ENCODE results near the gene BEND4. TPM values are rescaled to one million over a fixed set of nuclear protein-coding genes. Genes with fewer than 3 reads are reported as not detected.

BEND4 gene
- total RNA-seq, 2 experiments from 2014 or later, result 5.0 to 5.9 TPM

GRCh38 chr4:42119886-42120285 is 32.6 kb downstream of the BEND4 start:
- CTCF ChIA-PET, result no interaction called here
- POLR2A ChIA-PET, result no interaction called here

GRCh38 chr4:42112846-42113245 is 39.6 kb downstream of the BEND4 start:
- ChIA-PET POLR2A (no interaction called here), CTCF (no interaction called here)

- ChIA-PET CTCF (no interaction called here), POLR2A (no interaction called here)
Observed at GRCh38 chr4:42104521-42104920, 47.9 kb downstream of the BEND4 start.

GRCh38 chr4:42101446-42101975 is 50.9 kb downstream of the BEND4 start:
- ChIA-PET CTCF (no interaction called here), POLR2A (no interaction called here)

GRCh38 chr4:42088386-42088785 is 64.1 kb downstream of the BEND4 start:
- ChIA-PET CTCF (no interaction called here), POLR2A (no interaction called here)

- ChIA-PET CTCF (no interaction called here), POLR2A (no interaction called here)
Observed at GRCh38 chr4:42083816-42084215, 68.6 kb downstream of the BEND4 start.

GRCh38 chr4:42080306-42080705 is 72.1 kb downstream of the BEND4 start:
- ChIA-PET POLR2A (no interaction called here), CTCF (no interaction called here)

- CTCF ChIA-PET, result interaction anchor here (0.8 kb wide), 1 partner anchor 74 kb away, joined by 3 read pairs; no protein-coding TSS in a partner anchor
- POLR2A ChIA-PET, result no interaction called here
Observed at GRCh38 chr4:42078184-42078801, 74.2 kb downstream of the BEND4 start.

GRCh38 chr4:42074294-42074693 is 78.2 kb downstream of the BEND4 start:
- CTCF ChIA-PET, result interaction anchor here (0.6 kb wide), 1 partner anchor 25 kb away, joined by 3 read pairs; no protein-coding TSS in a partner anchor

GRCh38 chr4:42070463-42070862 is 82.0 kb downstream of the BEND4 start:
- ChIA-PET CTCF (no interaction called here), POLR2A (no interaction called here)

More at GRCh38 chr4:42074294-42074693, 78.2 kb downstream of the BEND4 start:
- POLR2A ChIA-PET, result no interaction called here

GRCh38 chr4:42067264-42067663 is 85.2 kb downstream of the BEND4 start:
- ChIA-PET CTCF (no interaction called here), POLR2A (no interaction called here)

GRCh38 chr4:42066402-42066801 is 86.1 kb downstream of the BEND4 start:
- ChIA-PET POLR2A (no interaction called here), CTCF (no interaction called here)

Other genes with a start within 250 kb of the BEND4 start
- 10 to 100 TPM; 94.2 to 95.4 TPM for gene TMEM33, start 217.2 kb downstream of the BEND4 start, total RNA-seq
- gene DCAF4L1, start 170.9 kb downstream of the BEND4 start, total RNA-seq, result under 1 TPM; 0.25 to 0.36 TPM
- 10 to 100 TPM; 60.5 to 61.4 TPM for gene SLC30A9, start 162.1 kb downstream of the BEND4 start, total RNA-seq
- under 1 TPM; 0.08 to 0.17 TPM for gene SHISA3, start 244.8 kb upstream of the BEND4 start, total RNA-seq

Data from activated CD8-positive, alpha-beta memory T cell treated with anti-CD3 and anti-CD28 coated beads for 36 hours (primary cell).